B cell (primary cell): ENCODE data around the gene UBE2G2. TPM values are rescaled to one million over a fixed set of nuclear protein-coding genes. Genes with fewer than 3 reads are reported as not detected.

Source experiments
- ATAC-seq: fragments of 200-7000 bp; cut with Tn5 transposase; one replicate; pipeline ENCODE4 v1.10.0; 2021; ENCODE audit warnings: low read depth, mild to moderate bottlenecking, moderate number of reproducible peaks, moderate library complexity
- CTCF ChIA-PET: fragments of 350-600 bp; sonication (Branson Sonifier 250); formaldehyde crosslinking; loops from one replicate; lab custom pipeline; 2021; ENCODE audit warnings: antibody characterized with exemption, inconsistent platforms; lab: Charles Lee
- POLR2A ChIA-PET: fragments of 350-600 bp; sonication (Branson Sonifier 250); formaldehyde crosslinking; loops from one replicate; lab custom pipeline; 2021; ENCODE audit warnings: antibody characterized with exemption; lab: Charles Lee
- DNase-seq: peaks from one replicate; pipeline ENCODE4 v3.0.0; 2013
- H2AFZ ChIP-seq: 2 replicates; pipeline ENCODE4 v1.6.1; 2012; ENCODE audit warnings: mild to moderate bottlenecking, low read depth, low read length; ENCODE audit not compliant: insufficient read depth, poor library complexity, severe bottlenecking
- H3K27ac ChIP-seq, 2 donors: 1 replicate in 1 of 2; 2 replicates in 1 of 2; pipeline ENCODE4 v1.5.1; 2012 to 2013; ENCODE audit warnings: low read length in 2 of 2, mild to moderate bottlenecking in 2 of 2, moderate library complexity in 1 of 2
- H3K27me3 ChIP-seq, 4 experiments: fragments of 200-600 bp in 1 of 4; sonication (generic) in 1 of 4; replicated peaks in 1 of 4; 1 replicate in 2 of 4; 2 replicates in 2 of 4; pipeline versions ENCODE4 v1.6.1 to v1.7.0; 2013 to 2016; ENCODE audit warnings: low read length in 3 of 4, mild to moderate bottlenecking in 2 of 4, mixed read lengths in 1 of 4, moderate library complexity in 1 of 4; ENCODE audit not compliant: insufficient read depth in 4 of 4, control insufficient read depth in 3 of 4; ENCODE audit errors: control extremely low read depth in 1 of 4
- H3K36me3 ChIP-seq, 2 experiments: replicated peaks in 1 of 2; 1 replicate in 1 of 2; 2 replicates in 1 of 2; pipeline versions ENCODE4 v1.6.1 to v1.7.1; 2013; ENCODE audit warnings: low read length in 1 of 2; ENCODE audit not compliant: insufficient read depth in 2 of 2, control insufficient read depth in 1 of 2; ENCODE audit errors: control extremely low read depth in 1 of 2, extremely low read depth in 1 of 2
- H3K4me1 ChIP-seq, 2 donors: fragments of 200-600 bp in 1 of 2; sonication (generic) in 1 of 2; 1 replicate in 1 of 2; 2 replicates in 1 of 2; pipeline versions ENCODE4 v1.5.1 to v1.6.1; 2013 to 2017; ENCODE audit warnings: low read length in 2 of 2; ENCODE audit not compliant: control insufficient read depth in 2 of 2, insufficient read depth in 2 of 2
- H3K4me2 ChIP-seq: replicated peaks from 2 replicates; pipeline ENCODE3; 2012; ENCODE audit warnings: mild to moderate bottlenecking, low read depth, low read length; ENCODE audit not compliant: poor library complexity, severe bottlenecking
- H3K4me3 ChIP-seq, 5 experiments: fragments of 200-600 bp in 1 of 5; sonication (generic) in 1 of 5; 1 replicate in 3 of 5; 2 replicates in 2 of 5; pipeline versions ENCODE4 v1.5.1 to v1.7.0; 2011 to 2016; ENCODE audit warnings: low read length in 4 of 5, mild to moderate bottlenecking in 4 of 5, low read depth in 2 of 5, control low read depth in 1 of 5, moderate library complexity in 1 of 5; ENCODE audit not compliant: insufficient read depth in 1 of 5; ENCODE audit errors: control extremely low read depth in 1 of 5, extremely low read depth in 1 of 5
- H3K79me2 ChIP-seq: fragments of 200-600 bp; sonication (generic); one replicate; pipeline ENCODE4 v1.6.0; 2016; ENCODE audit warnings: low read length; ENCODE audit not compliant: control insufficient read depth, insufficient read depth
- H3K9ac ChIP-seq: fragments of 200-600 bp; sonication (generic); 2 replicates; pipeline ENCODE4 v1.6.1; 2017; ENCODE audit warnings: mild to moderate bottlenecking, low read length, moderate library complexity
- H3K9me3 ChIP-seq, 3 donors: one replicate each; pipeline versions ENCODE4 v1.6.1 to v1.7.1; 2013; ENCODE audit warnings: low read length in 2 of 3; ENCODE audit not compliant: control insufficient read depth in 2 of 3, insufficient read depth in 1 of 3; ENCODE audit errors: control extremely low read depth in 1 of 3
- H4K20me1 ChIP-seq: 2 replicates; pipeline ENCODE4 v1.6.0; 2012; ENCODE audit warnings: mild to moderate bottlenecking, low read length; ENCODE audit not compliant: insufficient read depth, control insufficient read depth, poor library complexity, severe bottlenecking
- H3K27ac Mint-ChIP-seq: one replicate; pipeline ENCODE4 v1.8.0; 2021; ENCODE audit warnings: mixed read lengths
- H3K27me3 Mint-ChIP-seq: one replicate; pipeline ENCODE4 v1.8.0; 2021; ENCODE audit warnings: mixed read lengths
- H3K4me1 Mint-ChIP-seq: one replicate; pipeline ENCODE4 v1.8.0; 2021; ENCODE audit warnings: mixed read lengths
- H3K4me3 Mint-ChIP-seq: one replicate; pipeline ENCODE4 v1.8.0; 2021; ENCODE audit warnings: mixed read lengths
- H3K9me3 Mint-ChIP-seq: one replicate; pipeline ENCODE4 v1.8.0; 2022; ENCODE audit warnings: mixed read lengths; ENCODE audit not compliant: insufficient read depth
- CTCF ChIP-seq: fragments of 200-600 bp; IDR thresholded peaks from one replicate; pipeline ENCODE4 v1.8.0; 2022; ENCODE audit warnings: antibody characterized with exemption, mild to moderate bottlenecking
- EZH2 ChIP-seq: IDR thresholded peaks from 2 replicates; pipeline ENCODE4 v1.6.1; 2012; ENCODE audit warnings: borderline replicate concordance, low read depth, mild to moderate bottlenecking, moderate library complexity, low read length; ENCODE audit not compliant: insufficient read depth, poor library complexity, severe bottlenecking
- WGBS: methylation state at CpG from one replicate; pipeline ENCODE4 v1.1.5; 2013; ENCODE audit warnings: missing lambda C conversion rate; ENCODE audit not compliant: insufficient coverage; 5-methylcytosine and 5-hydroxymethylcytosine counted together
- intact Hi-C: fragments of 100-400 bp; cut with micrococcal nuclease; formaldehyde crosslinking; loops from one replicate; pipeline ENCODE4 v1.10.0; 2022
- polyA plus RNA-seq: library from polyadenylated mRNA; depleted of rRNA; stranded (reverse); fragments of >200 nt; gene quantifications from 2 replicates; pipeline ENCODE4 v1.2.3, GENCODE V29; 2012
- total RNA-seq, 2 donors: library from RNA; stranded (reverse); fragments of 120-200 nt in 1 of 2; gene quantifications; 1 replicate in 1 of 2; 2 replicates in 1 of 2; pipeline versions ENCODE4 v1.2.3 to v1.2.4, GENCODE V29; 2013 to 2022

UBE2G2 gene
- total and polyA plus RNA-seq, 2 donors (not counting 1 experiment from before 2014, with no cell fraction given): 96.4 to 109 TPM

- Histone ChIP-seq H4K20me1 (peaks cover 10% of the 10 kb centered on the region), H3K4me3 (no peak overlapping the region), H3K9me3 (no peaks in the 10 kb centered on the region), H3K9ac (no peak overlapping the region), H3K4me2 (no peak overlapping the region), H3K36me3 (peaks cover 0 to 33% of the 10 kb centered on the region in 2 experiments), H2AFZ (no peak overlapping the region), H3K4me1 (peaks cover 16 to 17% of the 10 kb centered on the region in 2 donors), H3K27ac (no peak overlapping the region), H3K79me2 (no peaks in the 10 kb centered on the region), H3K27me3 (peaks cover 0 to 11% (median 2%) of the 10 kb centered on the region in 4 experiments)
- ChIA-PET CTCF (interaction anchor here (1.0 to 2.7 kb wide), 2 partner anchors 13 to 26 kb away, joined by 4 to 12 read pairs; partner anchors contain the start of gene PTTG1IP), POLR2A (interaction anchor here (0.6 kb wide), 1 partner anchor 58 kb away, joined by 3 read pairs; no protein-coding TSS in a partner anchor)
- TF ChIP-seq EZH2 (no peak), CTCF (no peak)
- H3K27me3 Mint-ChIP-seq: peaks cover 11% of the 10 kb centered on the region
- H3K4me1 Mint-ChIP-seq: peaks cover 18% of the 10 kb centered on the region
- DNase-seq (no peak), ATAC-seq (no peak)
- intact Hi-C loops: no loop called here
- no peaks in the 10 kb centered on the region for H3K9me3 Mint-ChIP-seq
- no peak overlapping the region for H3K27ac Mint-ChIP-seq
- WGBS: 94% methylated on average over 24 of the region's 24 CpGs
- no peak overlapping the region for H3K4me3 Mint-ChIP-seq
Measured at GRCh38 chr21:44847261-44848056, 45.8 kb upstream of the UBE2G2 start.
